Tongue (tissue), 2 donors: ENCODE data around the gene GOLT1B. TPM values are rescaled to one million over a fixed set of nuclear protein-coding genes. Genes with fewer than 3 reads are reported as not detected.

Source experiments
- DNase-seq: peaks from one replicate; pipeline ENCODE4 v3.0.0-alpha.2; 2015
- total RNA-seq: library from RNA; depleted of rRNA; stranded (reverse); fragments of >200 nt; gene quantifications from one replicate; pipeline ENCODE4 v1.2.3, GENCODE V29; 2014

Gene GOLT1B
- total RNA-seq, 1 donor from 2014 or later, result 51.8 TPM

DNA sequence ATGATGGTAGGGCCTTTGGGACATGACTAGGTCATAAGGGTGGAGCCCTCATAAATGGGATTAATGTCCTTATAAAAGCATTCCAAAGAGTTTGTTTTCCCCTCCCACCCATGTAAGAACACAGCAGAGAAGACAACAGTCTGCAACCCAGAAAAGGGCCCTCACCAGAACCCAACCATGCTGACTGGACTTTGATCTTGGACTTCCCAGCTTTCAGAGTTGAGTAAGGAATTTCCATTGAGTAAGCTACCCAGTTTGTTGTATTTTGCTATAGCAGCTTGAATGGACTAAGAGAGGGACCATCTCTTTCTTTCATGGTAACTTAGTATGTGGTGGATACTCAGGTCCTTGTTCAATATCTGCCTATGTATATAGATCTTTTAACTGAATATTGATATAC lies 21.6 kb downstream of the GOLT1B start:
- no peak for DNase-seq

DNA sequence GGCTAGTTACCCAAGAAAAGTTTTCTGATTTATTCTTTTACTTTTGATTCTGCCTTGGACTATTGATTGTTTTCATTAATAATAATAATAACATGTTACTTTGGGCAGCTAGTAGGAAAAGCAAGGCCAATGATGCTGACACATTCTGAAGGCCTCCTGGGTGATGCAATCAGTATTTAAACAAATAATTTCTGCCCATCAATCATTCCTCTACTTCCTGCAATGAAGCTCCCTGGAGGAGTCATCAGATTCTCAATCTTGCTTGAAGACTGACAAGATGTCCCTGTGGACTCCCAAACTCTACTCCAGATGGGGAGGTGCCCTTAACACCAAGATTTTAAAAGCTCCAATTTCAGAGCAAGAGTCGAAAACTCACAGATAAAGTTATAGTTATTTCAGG lies 24.5 kb downstream of the GOLT1B start, which contains the start of gene SPX:
Gene SPX (plus strand): TSS at position 244 of the 400 bp plus-strand sequence. CDS start 177 bp downstream, outside the sequence.
- DNase-seq, result no peak

DNA sequence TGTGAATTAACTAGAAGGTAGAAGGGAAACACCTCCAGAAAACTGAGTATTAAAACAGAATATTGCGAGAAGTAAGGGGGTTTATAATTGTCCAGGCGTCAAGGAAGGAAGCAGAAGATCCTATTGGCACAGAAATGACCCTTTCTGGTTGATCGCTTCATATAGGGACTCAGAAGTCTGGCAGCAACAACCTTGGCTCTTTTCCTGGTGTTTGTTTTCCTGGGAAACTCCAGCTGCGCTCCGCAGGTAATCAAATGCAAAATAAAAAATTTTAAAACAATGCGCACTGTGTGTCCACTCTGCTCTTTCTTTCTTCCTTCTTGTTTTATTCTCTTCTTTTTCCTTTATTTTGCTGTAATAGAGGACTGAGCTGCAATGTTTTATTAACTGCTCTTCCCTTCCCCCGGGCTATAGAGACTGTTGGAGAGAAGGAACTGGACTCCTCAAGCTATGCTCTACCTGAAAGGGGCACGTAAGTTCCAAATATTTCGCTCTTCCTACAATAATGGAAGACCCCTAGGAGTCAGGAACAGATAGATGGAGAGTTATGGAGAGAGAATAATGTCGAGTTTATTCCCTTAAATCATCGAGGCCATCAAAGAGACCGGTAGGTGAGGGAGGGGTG lies 25.2 kb downstream of the GOLT1B start:
- no peak for DNase-seq

DNA sequence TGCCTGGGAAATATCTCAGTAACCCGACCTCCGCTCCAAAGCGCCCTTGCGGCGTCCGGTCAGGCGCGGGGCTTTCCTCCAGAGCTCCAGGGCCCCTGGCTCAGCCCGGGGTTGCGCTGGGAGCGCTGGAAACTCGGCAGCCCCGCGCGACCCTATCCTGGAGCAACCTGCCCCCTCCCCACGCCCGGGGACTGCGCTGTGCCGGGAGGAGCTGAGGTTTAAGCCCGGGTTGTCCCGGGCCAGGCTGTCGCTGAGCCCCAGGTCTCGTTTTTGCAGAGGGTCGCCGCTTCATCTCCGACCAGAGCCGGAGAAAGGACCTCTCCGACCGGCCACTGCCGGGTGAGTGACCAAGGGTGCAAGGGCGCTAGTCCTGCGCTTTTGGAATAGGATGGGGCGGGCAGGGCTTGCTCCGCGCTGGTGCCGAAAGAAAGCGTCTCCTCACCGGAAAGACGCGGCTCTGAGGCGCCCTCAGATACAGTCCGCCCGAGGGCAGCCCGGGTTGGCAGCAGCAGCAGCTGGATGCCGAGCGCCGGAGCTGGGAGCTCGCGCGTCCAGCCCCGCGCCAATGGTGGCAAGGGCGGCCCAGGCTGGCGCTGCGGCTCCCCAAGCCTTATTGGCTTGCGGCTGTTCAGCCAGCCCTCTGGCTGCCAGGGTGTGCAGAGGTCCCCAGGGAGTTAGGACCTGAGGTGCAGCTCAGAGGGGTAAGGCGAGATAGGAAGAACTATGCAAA lies 26.0 kb downstream of the GOLT1B start:
- DNase-seq, result peak; percentile 78

DNA sequence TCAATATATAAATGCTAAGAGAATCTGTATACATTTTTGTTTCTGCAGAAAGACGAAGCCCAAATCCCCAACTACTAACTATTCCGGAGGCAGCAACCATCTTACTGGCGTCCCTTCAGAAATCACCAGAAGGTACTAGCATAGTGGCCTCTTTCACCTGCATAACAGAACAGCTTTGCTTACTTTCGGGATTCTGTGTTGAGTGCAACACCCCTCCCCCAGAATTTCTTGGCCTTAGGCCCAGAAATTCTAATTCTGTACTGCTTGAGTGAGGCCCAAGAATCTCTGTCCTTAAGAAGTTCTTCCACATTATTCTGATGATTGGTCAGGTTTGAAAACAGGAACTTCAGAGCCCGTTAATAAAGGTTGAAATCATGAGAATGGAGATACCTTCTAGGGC lies 27.4 kb downstream of the GOLT1B start:
- peak; percentile 53 for DNase-seq

DNA sequence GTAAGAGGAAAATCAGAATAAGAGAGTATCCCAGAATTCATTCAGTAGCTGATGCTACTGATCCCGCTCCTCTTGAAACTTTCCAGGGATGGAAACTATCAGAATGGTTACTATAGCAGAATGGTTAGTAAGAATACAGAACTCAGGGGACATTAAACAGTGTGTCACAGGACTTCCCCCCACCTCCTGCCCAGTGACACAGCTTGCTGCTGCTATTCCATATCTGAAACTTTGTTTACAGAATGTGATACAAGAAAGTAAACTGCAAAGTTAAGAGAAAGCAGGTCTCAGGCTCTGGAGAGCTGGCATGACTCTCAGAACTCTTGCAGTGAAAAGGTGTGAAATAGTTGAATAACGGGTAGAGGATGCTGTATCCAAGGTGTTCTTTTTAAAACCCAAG lies 27.9 kb downstream of the GOLT1B start:
- DNase-seq, result no peak

DNA sequence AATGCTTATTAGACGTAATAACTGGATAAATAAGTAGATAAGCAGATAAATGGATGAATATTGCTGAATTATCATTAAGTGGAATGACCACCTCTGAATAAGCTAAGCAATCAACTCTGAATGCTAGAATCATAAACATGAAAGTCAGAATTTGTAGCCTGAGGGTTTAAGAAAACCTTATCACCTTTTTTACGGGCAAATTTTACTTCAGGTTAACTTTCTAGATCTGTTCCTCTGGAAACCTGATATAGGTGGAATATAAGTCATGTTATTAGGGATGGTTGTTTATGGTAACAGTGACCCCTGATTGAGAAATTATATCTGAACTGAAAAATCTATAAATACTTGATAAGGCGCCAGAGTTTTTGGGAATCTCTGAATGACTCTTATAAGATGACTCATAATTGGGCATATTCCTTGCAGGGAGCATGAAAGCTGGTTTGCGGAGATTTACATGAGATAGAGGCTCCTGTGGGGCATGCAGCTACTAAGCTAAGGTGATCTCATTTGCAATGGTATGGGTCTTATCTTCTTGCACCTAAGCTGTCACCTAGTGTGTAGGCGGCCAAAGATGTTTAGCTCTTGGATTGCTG lies 36.6 kb downstream of the GOLT1B start:
- DNase-seq, result no peak

DNA sequence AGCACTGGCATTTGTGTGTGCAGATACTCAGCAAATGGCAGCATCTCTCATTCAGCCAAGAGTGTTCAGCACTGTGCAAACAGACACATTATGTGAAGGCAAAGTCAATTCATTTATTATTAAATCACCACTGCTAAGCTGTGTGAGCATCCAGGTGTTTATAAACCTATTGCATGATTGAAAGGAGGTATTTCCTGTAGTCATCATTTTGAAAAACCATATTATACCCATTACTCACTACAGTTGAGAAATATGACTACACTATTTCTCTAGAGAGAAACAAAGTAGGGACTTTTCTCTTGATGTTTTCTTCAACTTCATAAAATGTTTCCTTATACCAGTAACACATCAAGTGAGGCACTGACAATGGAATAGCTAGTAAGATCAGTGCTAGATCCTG lies 38.2 kb downstream of the GOLT1B start:
- DNase-seq, result no peak

DNA sequence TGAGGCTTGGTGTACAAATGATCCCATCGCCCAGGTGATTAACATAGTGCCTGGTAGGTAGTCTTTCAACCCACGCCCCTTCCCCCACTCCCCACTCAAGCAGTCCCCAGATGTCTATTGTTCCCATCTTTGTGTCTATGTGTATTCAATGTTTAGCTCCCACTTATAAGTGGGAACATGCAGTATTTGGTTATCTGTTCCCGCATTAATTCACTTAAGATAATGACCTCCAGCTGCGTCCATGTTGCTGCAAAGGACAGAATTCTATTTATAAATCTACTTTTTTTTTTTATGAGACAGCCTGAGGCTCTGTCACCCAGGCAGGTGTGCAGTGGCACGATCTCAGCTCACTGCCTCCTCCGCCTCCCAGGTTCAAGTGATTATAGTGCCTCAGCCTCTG lies 40.2 kb downstream of the GOLT1B start:
- no peak for DNase-seq

DNA sequence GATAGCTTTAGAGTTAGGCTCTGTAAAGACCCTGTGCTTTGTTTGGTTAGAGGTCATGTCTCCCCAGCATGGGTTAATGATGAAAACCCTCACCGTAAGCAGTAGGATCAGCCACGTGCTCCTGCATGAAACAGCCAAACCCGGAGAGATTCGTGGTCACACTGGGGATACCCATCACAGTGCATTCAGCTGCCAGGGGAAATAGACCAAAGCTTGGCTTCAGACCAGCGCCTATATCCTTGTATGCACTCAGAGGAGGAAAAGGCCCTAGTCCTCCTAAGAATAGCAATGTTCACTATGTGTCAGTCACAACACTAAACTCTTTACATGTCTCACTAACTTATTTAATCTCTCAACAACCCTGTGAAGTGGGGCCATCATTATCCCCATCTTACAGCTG lies 40.8 kb downstream of the GOLT1B start:
- DNase-seq, result peak; percentile 29

DNA sequence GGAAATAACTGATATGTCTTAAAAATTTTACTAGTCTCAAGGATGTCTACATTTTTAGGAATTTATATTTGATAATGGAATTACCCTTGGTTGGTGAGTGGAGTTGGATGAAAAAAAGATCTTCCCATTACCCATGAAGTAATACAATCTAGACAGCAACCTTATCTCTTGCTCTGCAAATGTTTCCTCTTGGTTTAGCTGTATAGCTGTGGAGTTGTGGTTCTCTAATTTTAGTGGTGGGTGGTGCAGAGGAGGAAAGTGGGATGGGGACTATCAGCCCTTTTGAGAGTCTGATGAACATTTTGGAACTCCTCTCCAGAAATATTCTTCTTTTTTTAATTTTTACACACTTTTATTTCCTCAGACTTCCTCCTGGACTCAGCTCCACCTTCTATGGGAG lies 41.6 kb downstream of the GOLT1B start:
- DNase-seq, result no peak

DNA sequence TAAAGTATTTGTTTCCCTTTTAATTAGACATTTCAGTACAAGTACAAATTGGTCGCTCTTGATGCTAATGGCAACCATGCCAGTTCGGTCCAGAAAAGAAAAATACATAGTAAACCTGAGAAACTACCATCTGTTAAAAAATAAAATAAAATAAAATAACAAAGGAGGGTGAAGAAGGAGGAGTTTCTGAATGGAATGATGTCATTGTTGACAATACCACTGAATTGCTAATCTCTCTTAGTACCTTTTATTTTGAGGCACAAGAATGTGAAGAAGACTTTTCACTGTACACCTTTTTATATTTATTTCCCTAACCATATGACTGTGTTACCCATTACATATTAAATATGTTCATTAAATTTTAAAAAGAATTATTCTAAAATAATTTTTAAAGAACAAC lies 44.0 kb downstream of the GOLT1B start:
- DNase-seq, result no peak

DNA sequence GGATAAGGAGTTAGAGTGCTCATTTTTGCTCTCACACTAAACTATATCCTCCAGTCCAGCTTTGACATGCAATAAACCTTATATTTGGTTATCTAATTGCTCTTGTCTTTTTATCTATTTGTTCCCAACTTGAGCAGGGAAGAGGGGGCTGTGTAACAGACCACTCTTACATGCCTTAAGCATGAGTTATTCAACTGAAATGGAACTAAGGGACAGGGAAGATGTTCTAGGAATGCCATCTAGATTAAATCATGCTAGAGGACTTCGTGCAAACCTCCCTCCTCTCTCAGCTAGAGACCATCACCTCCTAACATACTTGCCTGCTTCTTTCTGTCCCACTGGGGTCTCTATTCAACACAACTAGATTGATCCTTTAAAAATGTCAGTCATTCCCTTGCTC lies 45.1 kb downstream of the GOLT1B start:
- DNase-seq, result no peak

DNA sequence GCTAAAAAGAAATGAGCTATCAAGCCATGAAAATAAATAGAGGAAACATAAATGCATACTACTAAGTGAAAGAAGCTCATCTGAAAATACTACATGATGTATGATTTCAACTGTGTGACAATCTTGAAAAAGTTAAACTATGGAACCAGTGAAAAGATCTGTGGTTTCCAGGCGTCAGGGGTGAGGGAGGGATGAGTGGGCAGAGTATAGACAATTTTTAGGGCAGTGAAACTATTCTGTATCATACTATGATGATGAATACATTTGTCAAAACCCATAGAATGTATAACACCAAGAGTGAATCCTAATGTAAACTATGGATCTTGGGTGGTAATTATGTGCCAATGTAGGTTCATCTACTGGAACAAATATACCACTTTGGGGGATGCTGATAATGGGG lies 45.8 kb downstream of the GOLT1B start:
- DNase-seq, result no peak

DNA sequence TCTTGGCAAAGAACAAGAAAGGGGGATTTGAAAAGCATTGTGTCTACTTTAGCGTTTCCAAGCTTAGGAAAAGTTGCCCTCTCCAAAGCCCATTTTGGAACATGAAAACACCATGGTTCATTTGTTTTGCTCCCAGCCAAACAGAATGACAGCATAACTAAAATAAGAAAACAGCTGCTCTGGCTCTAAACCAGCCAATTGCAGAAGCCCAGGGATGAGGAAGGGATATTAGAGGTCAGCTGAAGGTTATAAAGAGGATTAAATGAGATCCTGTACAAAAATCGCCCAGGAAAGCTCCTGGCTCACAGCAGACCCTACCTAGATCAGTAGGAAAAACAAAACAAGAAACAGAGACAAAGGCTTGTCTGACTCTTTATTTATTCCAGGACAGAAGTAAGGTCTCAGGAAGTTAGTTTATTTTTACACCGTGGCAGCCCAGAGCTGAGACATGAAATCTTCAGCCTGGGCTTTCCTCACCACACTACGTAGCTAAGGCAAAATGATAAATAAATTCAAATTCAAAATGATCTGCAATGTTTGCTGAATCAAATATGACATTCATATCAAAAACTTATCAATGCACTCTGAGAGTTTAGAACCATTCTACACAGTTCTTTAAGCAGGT lies 50.4 kb downstream of the GOLT1B start:
- peak; percentile 95 for DNase-seq

DNA sequence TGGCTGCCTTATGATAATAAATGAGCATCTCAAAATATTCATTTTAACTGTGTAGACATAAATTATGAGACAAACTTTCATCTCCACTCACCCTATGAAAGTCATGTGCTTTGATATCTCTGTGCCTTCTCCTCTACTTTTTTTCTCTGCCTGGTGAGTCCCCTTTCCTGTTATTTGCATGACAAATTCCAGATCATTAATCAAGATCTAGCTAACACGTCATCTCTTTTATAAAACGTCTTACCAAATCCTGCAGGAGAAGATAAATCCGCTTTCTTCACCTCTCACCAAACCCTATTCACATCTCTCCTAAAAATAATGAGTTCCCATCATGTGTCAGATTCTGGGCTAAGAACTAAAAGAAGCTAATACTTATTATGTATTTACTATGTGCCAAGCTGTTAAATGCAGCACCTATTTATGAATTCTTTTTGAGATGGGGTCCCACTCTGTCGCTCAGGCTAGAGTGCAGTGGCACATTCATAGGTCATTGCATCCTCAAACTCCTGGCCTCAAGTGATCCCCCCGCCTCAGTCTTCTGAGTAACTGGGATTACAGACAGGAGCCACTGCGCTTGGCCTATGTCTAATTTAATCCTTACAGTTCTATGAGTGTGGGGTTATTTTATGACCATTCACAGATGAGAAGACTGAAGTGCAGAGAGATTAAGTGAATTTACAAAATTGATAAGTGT lies 51.2 kb downstream of the GOLT1B start:
- no peak for DNase-seq

DNA sequence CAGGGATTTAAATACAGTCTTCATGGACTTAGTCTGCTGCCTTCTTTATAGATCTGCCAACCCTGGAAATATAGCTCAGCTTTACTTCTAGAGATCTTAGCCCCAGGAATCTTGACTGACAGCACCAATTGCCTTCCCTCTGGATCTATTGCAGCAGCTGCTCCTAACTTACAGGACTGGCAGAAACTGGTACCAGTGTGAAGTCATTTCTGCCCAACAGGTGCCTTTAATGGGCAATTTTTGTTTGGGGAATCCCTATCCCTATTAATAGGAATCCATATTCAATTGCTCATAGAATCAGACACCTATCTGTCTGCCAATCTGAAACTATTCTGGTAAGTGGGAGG lies 51.7 kb downstream of the GOLT1B start:
- DNase-seq, result peak; percentile 95

DNA sequence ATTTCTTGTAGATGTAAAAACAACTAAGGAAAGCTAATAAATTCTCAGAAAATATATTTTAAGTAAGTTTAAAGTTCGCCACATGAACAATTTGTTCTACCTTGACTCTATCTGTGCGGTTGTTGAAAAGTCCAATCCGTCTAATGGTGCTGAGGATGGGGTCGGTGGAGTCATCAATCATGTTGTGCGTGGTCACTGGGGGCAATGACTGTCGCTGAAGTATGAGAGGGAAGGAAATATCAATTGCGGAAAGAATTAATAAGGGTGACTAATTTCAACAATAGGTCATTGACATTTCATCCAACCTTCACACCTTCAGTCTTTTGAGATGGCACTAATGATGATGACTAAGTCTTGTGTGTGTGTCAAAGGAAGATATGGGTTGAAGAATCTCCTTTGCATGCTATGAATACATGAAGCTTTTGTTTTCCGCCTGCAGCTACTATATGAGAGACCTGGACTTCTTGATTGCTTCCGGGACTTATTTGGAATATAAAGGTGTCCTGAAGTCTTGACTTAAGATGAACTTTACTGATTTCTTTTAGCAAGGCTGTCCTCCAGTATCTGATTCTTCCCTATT lies 56.6 kb downstream of the GOLT1B start:
- DNase-seq, result no peak

DNA sequence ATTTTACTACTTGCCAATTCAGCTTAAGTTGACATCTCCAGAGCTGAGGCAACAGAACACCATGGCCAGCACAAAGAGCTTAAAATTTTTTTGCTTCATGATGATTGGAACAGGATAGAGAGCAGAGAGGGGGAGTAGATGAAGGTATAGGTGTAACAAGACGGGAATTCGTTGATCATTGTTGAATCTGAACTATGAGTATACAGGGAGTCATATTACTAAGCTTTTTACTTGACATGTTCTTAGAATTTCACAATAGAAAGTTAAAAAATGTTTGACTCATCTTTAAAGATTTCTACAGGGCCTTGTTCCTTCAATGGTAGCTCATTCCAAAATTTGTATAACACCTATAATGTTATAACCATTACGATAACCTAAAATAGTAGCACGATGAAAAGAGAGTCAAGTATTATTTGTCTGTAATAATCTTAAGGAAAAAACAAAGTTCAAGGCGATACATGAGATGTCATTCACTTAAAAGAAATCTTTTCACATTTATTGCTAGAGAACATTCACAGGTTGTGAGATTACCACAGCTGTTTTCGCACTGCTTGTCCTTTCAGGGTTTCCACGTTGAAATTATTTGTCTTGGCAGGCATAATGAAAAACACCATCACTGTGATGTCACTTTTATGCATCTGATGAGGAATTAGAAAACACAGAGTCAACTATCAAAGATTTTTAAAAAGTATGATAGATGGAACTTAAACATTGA lies 58.4 kb downstream of the GOLT1B start:
- DNase-seq, result no peak

DNA sequence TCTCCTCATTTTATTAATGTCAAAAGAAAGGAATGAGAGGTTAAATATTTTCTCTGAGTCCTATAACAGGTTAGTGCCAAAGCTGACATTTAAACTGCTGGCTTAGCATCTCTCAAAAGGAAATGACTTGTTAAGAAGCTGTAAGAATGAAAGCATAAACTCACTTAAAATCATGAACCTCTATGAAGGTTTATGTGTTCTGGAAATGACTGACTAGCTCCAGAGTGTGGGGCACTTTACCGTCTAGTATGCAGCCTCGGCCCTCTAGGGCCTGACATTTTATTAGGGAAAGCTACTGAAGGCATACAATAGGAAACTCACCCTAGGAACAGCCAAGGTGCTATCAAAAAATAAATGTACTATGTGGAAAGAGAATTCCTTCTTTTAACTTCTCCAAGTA lies 59.6 kb downstream of the GOLT1B start:
- no peak for DNase-seq

DNA sequence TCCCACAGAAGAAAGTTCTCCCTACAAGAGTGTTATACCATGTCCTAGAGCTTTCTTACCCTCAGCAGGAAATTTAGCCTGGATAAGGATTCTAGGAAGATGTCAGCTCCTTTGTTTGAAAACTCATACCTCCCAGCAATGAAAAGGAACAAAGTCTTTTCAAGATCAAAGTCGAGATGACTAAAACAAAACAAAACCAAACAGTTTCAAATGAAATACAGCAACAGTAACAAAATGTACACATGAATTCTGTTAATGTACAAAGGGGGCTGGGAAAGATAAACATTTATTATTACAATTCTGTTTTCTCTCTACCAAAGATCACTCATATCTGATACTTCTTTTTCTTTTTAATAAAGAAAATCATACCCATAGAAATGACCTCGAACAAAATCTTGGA lies 61.3 kb downstream of the GOLT1B start:
- DNase-seq, result no peak
